WTC11 (cell line): ENCODE measurements around the gene SPI1. TPM values are rescaled to one million over a fixed set of nuclear protein-coding genes. Genes with fewer than 3 reads are reported as not detected.

Source experiments
- ATAC-seq: fragments of 200-7000 bp; cut with Tn5 transposase; 2 replicates; pipeline ENCODE4 v1.10.0; 2021; ENCODE audit warnings: mild to moderate bottlenecking, moderate library complexity
- CTCF ChIA-PET: fragments of 300-600 bp; sonication (Branson Sonifier 250); formaldehyde crosslinking; loops from one replicate; lab custom pipeline; 2021; ENCODE audit warnings: antibody characterized with exemption; lab: Charles Lee
- POLR2A ChIA-PET: fragments of 350-600 bp; sonication (Branson Sonifier 250); formaldehyde crosslinking; loops from one replicate; lab custom pipeline; 2021; ENCODE audit warnings: antibody characterized with exemption; lab: Charles Lee
- DNase-seq: peaks from one replicate; pipeline ENCODE4 v3.0.0; 2021; ENCODE audit warnings: low spot score
- H3K27ac Mint-ChIP-seq: 2 replicates; pipeline ENCODE4 v1.8.0; 2021; ENCODE audit warnings: mixed read lengths
- H3K27me3 Mint-ChIP-seq: 2 replicates; pipeline ENCODE4 v1.8.0; 2021; ENCODE audit warnings: low read depth, mild to moderate bottlenecking, moderate library complexity, mixed read lengths
- H3K36me3 Mint-ChIP-seq: 2 replicates; pipeline ENCODE4 v1.8.0; 2021; ENCODE audit warnings: mixed read lengths
- H3K4me1 Mint-ChIP-seq: 2 replicates; pipeline ENCODE4 v1.8.0; 2022; ENCODE audit warnings: mixed read lengths
- H3K4me3 Mint-ChIP-seq: 2 replicates; pipeline ENCODE4 v1.8.0; 2021; ENCODE audit warnings: mild to moderate bottlenecking, moderate library complexity, mixed read lengths
- H3K9me3 Mint-ChIP-seq: 2 replicates; pipeline ENCODE4 v1.8.0; 2021; ENCODE audit warnings: mixed read lengths
- CREM ChIP-seq: sonication (generic); formaldehyde crosslinking; IDR thresholded peaks from 2 replicates; pipeline ENCODE4 v1.8.1; 2022; ENCODE audit warnings: mild to moderate bottlenecking, missing genetic modification reagents, moderate library complexity
- E2F1 ChIP-seq: sonication (generic); formaldehyde crosslinking; IDR thresholded peaks from 2 replicates; pipeline ENCODE4 v1.8.0; 2022; ENCODE audit warnings: mild to moderate bottlenecking, missing genetic modification reagents
- E2F4 ChIP-seq: sonication (generic); formaldehyde crosslinking; IDR thresholded peaks from 2 replicates; pipeline ENCODE4 v1.8.1; 2022; ENCODE audit warnings: low read depth, mild to moderate bottlenecking, moderate library complexity, missing genetic modification reagents, borderline replicate concordance
- FOXP4 ChIP-seq: sonication (generic); formaldehyde crosslinking; IDR thresholded peaks from 2 replicates; pipeline ENCODE4 v1.8.0; 2022; ENCODE audit warnings: mild to moderate bottlenecking, missing genetic modification reagents
- GABPB1 ChIP-seq: sonication (generic); formaldehyde crosslinking; IDR thresholded peaks from 2 replicates; pipeline ENCODE4 v1.8.1; 2023; ENCODE audit warnings: mild to moderate bottlenecking, missing genetic modification reagents
- MAX ChIP-seq: sonication (generic); formaldehyde crosslinking; IDR thresholded peaks from 2 replicates; pipeline ENCODE4 v1.8.0; 2022; ENCODE audit warnings: mild to moderate bottlenecking, missing genetic modification reagents
- MXD4 ChIP-seq: fragments of 250-450 bp; sonication (Bioruptor Pico); IDR thresholded peaks from 2 replicates; pipeline ENCODE4 v1.8.0; 2021; ENCODE audit warnings: mild to moderate bottlenecking, moderate library complexity, borderline replicate concordance
- RELA ChIP-seq: sonication (generic); formaldehyde crosslinking; IDR thresholded peaks from 2 replicates; pipeline ENCODE4 v1.8.1; 2022; ENCODE audit warnings: missing genetic modification reagents, mild to moderate bottlenecking, borderline replicate concordance
- RORB ChIP-seq: fragments of 250-450 bp; sonication (Bioruptor Pico); IDR thresholded peaks from 2 replicates; pipeline ENCODE4 v1.9.0; 2021; ENCODE audit warnings: mild to moderate bottlenecking
- TEAD1 ChIP-seq: sonication (generic); formaldehyde crosslinking; IDR thresholded peaks from 2 replicates; pipeline ENCODE4 v1.8.0; 2022; ENCODE audit warnings: mild to moderate bottlenecking, missing genetic modification reagents
- TP53 ChIP-seq: sonication (generic); formaldehyde crosslinking; IDR thresholded peaks from 2 replicates; pipeline ENCODE4 v1.8.1; 2023; ENCODE audit warnings: mild to moderate bottlenecking, missing genetic modification reagents
- ZNF512 ChIP-seq: sonication (generic); formaldehyde crosslinking; IDR thresholded peaks from 2 replicates; pipeline ENCODE4 v1.8.1; 2022; ENCODE audit warnings: missing genetic modification reagents, borderline replicate concordance
- total RNA-seq: library from RNA; stranded (reverse); gene quantifications from 3 replicates; pipeline ENCODE4 v1.2.3, GENCODE V29; 2021
- TF ChIP-seq, protein P1 (sequence below): sonication (generic); formaldehyde crosslinking; IDR thresholded peaks from 2 replicates; pipeline ENCODE4 v1.8.1; 2023; ENCODE audit warnings: mild to moderate bottlenecking, missing genetic modification reagents
- TF ChIP-seq, protein P2 (sequence below): sonication (generic); formaldehyde crosslinking; IDR thresholded peaks from 2 replicates; pipeline ENCODE4 v1.8.0; 2022; ENCODE audit warnings: mild to moderate bottlenecking, missing genetic modification reagents
- TF ChIP-seq, protein P3 (sequence below): sonication (generic); formaldehyde crosslinking; IDR thresholded peaks from 2 replicates; pipeline ENCODE4 v1.8.1; 2023; ENCODE audit warnings: mild to moderate bottlenecking, missing genetic modification reagents, borderline replicate concordance
- TF ChIP-seq, protein P4 (sequence below): fragments of 250-450 bp; sonication (Bioruptor Pico); IDR thresholded peaks from 2 replicates; pipeline ENCODE4 v1.9.0; 2021; ENCODE audit warnings: mild to moderate bottlenecking, borderline replicate concordance

SPI1 gene
- total RNA-seq, 1 experiment from 2014 or later = 0.59 TPM

GRCh38 chr11:47392546-47393162 is 14.3 kb upstream of the SPI1 start:
- Mint-ChIP-seq H3K9me3 (no peaks in the 10 kb centered on the region), H3K4me3 (no peak overlapping the region), H3K27ac (no peak overlapping the region), H3K36me3 (no peaks in the 10 kb centered on the region), H3K4me1 (peaks cover 3% of the 10 kb centered on the region; the same call in 1 of the 2 replicates), H3K27me3 (no peaks in the 10 kb centered on the region)
- POLR2A ChIA-PET = no interaction called here
- CTCF ChIA-PET = interaction anchor here (1.8 to 2.5 kb wide), 2 partner anchors 19 to 20 kb away, joined by 4 to 19 read pairs; no protein-coding TSS in a partner anchor
- TF ChIP-seq, protein P1, sequence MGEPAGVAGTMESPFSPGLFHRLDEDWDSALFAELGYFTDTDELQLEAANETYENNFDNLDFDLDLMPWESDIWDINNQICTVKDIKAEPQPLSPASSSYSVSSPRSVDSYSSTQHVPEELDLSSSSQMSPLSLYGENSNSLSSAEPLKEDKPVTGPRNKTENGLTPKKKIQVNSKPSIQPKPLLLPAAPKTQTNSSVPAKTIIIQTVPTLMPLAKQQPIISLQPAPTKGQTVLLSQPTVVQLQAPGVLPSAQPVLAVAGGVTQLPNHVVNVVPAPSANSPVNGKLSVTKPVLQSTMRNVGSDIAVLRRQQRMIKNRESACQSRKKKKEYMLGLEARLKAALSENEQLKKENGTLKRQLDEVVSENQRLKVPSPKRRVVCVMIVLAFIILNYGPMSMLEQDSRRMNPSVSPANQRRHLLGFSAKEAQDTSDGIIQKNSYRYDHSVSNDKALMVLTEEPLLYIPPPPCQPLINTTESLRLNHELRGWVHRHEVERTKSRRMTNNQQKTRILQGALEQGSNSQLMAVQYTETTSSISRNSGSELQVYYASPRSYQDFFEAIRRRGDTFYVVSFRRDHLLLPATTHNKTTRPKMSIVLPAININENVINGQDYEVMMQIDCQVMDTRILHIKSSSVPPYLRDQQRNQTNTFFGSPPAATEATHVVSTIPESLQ = no peak
- TF ChIP-seq ZNF512 (CRISPR knock-in tag) (no peak), FOXP4 (no peak), E2F4 (CRISPR knock-in tag) (no peak), MXD4 (no peak), TP53 (CRISPR knock-in tag) (no peak), RELA (no peak), E2F1 (CRISPR knock-in tag) (no peak), GABPB1 (CRISPR knock-in tag) (no peak), CREM (no peak), MAX (CRISPR knock-in tag) (no peak), RORB (CRISPR knock-in tag) (no peak), TEAD1 (CRISPR knock-in tag) (no peak)
- TF ChIP-seq, protein P2, sequence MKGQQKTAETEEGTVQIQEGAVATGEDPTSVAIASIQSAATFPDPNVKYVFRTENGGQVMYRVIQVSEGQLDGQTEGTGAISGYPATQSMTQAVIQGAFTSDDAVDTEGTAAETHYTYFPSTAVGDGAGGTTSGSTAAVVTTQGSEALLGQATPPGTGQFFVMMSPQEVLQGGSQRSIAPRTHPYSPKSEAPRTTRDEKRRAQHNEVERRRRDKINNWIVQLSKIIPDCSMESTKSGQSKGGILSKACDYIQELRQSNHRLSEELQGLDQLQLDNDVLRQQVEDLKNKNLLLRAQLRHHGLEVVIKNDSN (CRISPR knock-in tag) = no peak
- TF ChIP-seq, protein P3, sequence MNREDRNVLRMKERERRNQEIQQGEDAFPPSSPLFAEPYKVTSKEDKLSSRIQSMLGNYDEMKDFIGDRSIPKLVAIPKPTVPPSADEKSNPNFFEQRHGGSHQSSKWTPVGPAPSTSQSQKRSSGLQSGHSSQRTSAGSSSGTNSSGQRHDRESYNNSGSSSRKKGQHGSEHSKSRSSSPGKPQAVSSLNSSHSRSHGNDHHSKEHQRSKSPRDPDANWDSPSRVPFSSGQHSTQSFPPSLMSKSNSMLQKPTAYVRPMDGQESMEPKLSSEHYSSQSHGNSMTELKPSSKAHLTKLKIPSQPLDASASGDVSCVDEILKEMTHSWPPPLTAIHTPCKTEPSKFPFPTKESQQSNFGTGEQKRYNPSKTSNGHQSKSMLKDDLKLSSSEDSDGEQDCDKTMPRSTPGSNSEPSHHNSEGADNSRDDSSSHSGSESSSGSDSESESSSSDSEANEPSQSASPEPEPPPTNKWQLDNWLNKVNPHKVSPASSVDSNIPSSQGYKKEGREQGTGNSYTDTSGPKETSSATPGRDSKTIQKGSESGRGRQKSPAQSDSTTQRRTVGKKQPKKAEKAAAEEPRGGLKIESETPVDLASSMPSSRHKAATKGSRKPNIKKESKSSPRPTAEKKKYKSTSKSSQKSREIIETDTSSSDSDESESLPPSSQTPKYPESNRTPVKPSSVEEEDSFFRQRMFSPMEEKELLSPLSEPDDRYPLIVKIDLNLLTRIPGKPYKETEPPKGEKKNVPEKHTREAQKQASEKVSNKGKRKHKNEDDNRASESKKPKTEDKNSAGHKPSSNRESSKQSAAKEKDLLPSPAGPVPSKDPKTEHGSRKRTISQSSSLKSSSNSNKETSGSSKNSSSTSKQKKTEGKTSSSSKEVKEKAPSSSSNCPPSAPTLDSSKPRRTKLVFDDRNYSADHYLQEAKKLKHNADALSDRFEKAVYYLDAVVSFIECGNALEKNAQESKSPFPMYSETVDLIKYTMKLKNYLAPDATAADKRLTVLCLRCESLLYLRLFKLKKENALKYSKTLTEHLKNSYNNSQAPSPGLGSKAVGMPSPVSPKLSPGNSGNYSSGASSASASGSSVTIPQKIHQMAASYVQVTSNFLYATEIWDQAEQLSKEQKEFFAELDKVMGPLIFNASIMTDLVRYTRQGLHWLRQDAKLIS (CRISPR knock-in tag) = no peak
- TF ChIP-seq, protein P4, sequence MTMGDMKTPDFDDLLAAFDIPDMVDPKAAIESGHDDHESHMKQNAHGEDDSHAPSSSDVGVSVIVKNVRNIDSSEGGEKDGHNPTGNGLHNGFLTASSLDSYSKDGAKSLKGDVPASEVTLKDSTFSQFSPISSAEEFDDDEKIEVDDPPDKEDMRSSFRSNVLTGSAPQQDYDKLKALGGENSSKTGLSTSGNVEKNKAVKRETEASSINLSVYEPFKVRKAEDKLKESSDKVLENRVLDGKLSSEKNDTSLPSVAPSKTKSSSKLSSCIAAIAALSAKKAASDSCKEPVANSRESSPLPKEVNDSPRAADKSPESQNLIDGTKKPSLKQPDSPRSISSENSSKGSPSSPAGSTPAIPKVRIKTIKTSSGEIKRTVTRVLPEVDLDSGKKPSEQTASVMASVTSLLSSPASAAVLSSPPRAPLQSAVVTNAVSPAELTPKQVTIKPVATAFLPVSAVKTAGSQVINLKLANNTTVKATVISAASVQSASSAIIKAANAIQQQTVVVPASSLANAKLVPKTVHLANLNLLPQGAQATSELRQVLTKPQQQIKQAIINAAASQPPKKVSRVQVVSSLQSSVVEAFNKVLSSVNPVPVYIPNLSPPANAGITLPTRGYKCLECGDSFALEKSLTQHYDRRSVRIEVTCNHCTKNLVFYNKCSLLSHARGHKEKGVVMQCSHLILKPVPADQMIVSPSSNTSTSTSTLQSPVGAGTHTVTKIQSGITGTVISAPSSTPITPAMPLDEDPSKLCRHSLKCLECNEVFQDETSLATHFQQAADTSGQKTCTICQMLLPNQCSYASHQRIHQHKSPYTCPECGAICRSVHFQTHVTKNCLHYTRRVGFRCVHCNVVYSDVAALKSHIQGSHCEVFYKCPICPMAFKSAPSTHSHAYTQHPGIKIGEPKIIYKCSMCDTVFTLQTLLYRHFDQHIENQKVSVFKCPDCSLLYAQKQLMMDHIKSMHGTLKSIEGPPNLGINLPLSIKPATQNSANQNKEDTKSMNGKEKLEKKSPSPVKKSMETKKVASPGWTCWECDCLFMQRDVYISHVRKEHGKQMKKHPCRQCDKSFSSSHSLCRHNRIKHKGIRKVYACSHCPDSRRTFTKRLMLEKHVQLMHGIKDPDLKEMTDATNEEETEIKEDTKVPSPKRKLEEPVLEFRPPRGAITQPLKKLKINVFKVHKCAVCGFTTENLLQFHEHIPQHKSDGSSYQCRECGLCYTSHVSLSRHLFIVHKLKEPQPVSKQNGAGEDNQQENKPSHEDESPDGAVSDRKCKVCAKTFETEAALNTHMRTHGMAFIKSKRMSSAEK = no peak
- DNase-seq = no peak
- no peak for ATAC-seq
